HepG2 (cell line): Measurements from ENCODE around the gene ZMIZ1. TPM values are rescaled to one million over a fixed set of nuclear protein-coding genes. Genes with fewer than 3 reads are reported as not detected.

Source experiments
- ATAC-seq: fragments of 200-7000 bp; cut with Tn5 transposase; 3 replicates; pipeline ENCODE4 v1.9.1; 2020; ENCODE audit warnings: mild to moderate bottlenecking, moderate library complexity
- BruUV-seq: library from RNA; stranded (reverse); fragments of 400-500 nt; replicated peaks from 2 replicates; lab custom pipeline; 2021; lab: Mats Ljungman, UMichigan
- CTCF ChIA-PET: fragments of 300-600 bp; formaldehyde crosslinking; extraction: SDS; loops from one replicate; lab custom pipeline; 2021; ENCODE audit warnings: low total read pairs, inconsistent platforms, low intra/inter-chr PET ratio; lab: Yijun Ruan, JAX
- POLR2A ChIA-PET: fragments of 350-600 bp; sonication (Branson Sonifier 250); formaldehyde crosslinking; loops from one replicate; lab custom pipeline; 2020; ENCODE audit warnings: antibody characterized with exemption, inconsistent platforms; lab: Yijun Ruan, JAX
- DNase-seq: peaks from one replicate; pipeline ENCODE4 v3.0.0-alpha.2; 2015; ENCODE audit warnings: low spot score
- FAIRE-seq: peaks from 3 replicates; lab custom pipeline; 2011; peaks lifted over from hg19 to GRCh38; lab: Jason Lieb, UNC
- H2AFZ ChIP-seq: one replicate; pipeline ENCODE4 v1.6.1; 2011; ENCODE audit warnings: low read length, inconsistent platforms
- H3K27ac ChIP-seq: fragments of 300-600 bp; 3 replicates; pipeline ENCODE4 v1.8.0; 2011; ENCODE audit warnings: mixed run types, mild to moderate bottlenecking, mixed read lengths, low read length, inconsistent platforms; ENCODE audit not compliant: insufficient read depth; ENCODE audit errors: extremely low read length
- H3K27me3 ChIP-seq, 2 experiments: fragments of 200-600 bp in 1 of 2; 2 replicates in 1 of 2; 3 replicates in 1 of 2; pipeline versions ENCODE4 v1.6.0 to v1.8.0; 2011; ENCODE audit warnings: low read length in 2 of 2, mild to moderate bottlenecking in 2 of 2, moderate library complexity in 2 of 2, inconsistent platforms in 1 of 2; ENCODE audit not compliant: insufficient read depth in 2 of 2, control insufficient read depth in 1 of 2
- H3K36me3 ChIP-seq, 2 experiments: fragments of 200-600 bp in 1 of 2; replicated peaks in 1 of 2; 2 replicates in 1 of 2; 3 replicates in 1 of 2; pipeline versions ENCODE4 v1.5.1 to v1.8.0; 2011; ENCODE audit warnings: low read length in 2 of 2, inconsistent platforms in 1 of 2; ENCODE audit not compliant: insufficient read depth in 2 of 2, control insufficient read depth in 1 of 2
- H3K4me1 ChIP-seq: 2 replicates; pipeline ENCODE4 v1.5.1; 2012; ENCODE audit warnings: low read length, inconsistent platforms; ENCODE audit not compliant: insufficient read depth
- H3K4me2 ChIP-seq: 2 replicates; pipeline ENCODE4 v1.6.0; 2011; ENCODE audit warnings: low read depth, low read length, inconsistent platforms
- H3K4me3 ChIP-seq, 3 experiments: fragments of 200-600 bp in 1 of 3; sonication (generic), shearing (Covaris generic) in 1 of 3; replicated peaks in 1 of 3; 2 replicates each; pipeline ENCODE4 v1.5.1; 2011 to 2016; ENCODE audit warnings: low read length in 3 of 3, inconsistent platforms in 2 of 3, low read depth in 2 of 3, mild to moderate bottlenecking in 2 of 3, control low read depth in 1 of 3, mixed read lengths in 1 of 3; ENCODE audit not compliant: insufficient read depth in 1 of 3
- H3K79me2 ChIP-seq: one replicate; pipeline ENCODE4 v1.6.1; 2011; ENCODE audit warnings: low read length, inconsistent platforms; ENCODE audit not compliant: insufficient read depth
- H3K9ac ChIP-seq: 2 replicates; pipeline ENCODE4 v1.6.0; 2011; ENCODE audit warnings: mild to moderate bottlenecking, low read depth, low read length, inconsistent platforms; ENCODE audit not compliant: insufficient read depth
- H3K9me3 ChIP-seq: 2 replicates; pipeline ENCODE4 v1.5.1; 2012; ENCODE audit warnings: mild to moderate bottlenecking, low read length
- H4K20me1 ChIP-seq: 2 replicates; pipeline ENCODE4 v1.6.0; 2011; ENCODE audit warnings: inconsistent platforms, mild to moderate bottlenecking, low read length, moderate library complexity; ENCODE audit not compliant: insufficient read depth
- HNF4A ChIP-seq: sonication (generic); formaldehyde crosslinking; IDR thresholded peaks from 2 replicates; pipeline ENCODE4 v1.4.0; 2020; ENCODE audit warnings: missing genetic modification reagents
- SPEN ChIP-seq: sonication (generic); formaldehyde crosslinking; IDR thresholded peaks from 2 replicates; pipeline ENCODE4 v1.5.1; 2020; ENCODE audit warnings: low read depth, mild to moderate bottlenecking, missing genetic modification reagents
- ZNF687 ChIP-seq: sonication (generic); formaldehyde crosslinking; IDR thresholded peaks from 2 replicates; pipeline ENCODE4 v1.5.1; 2020; ENCODE audit warnings: mild to moderate bottlenecking, missing genetic modification reagents, moderate library complexity
- WGBS: methylation state at CpG from one replicate; pipeline ENCODE4 v1.1.6; 2017; ENCODE audit warnings: low lambda C conversion rate; 5-methylcytosine and 5-hydroxymethylcytosine counted together
- in situ Hi-C: cut with HindIII; loops from 2 replicates; pipeline ENCODE4 v1.10.0; 2017; ENCODE audit warnings: low pct_unique_long_range_greater_than_20kb; ENCODE audit not compliant: extremely low pct_ligation_motif_present
- intact Hi-C: fragments of 100-400 bp; cut with micrococcal nuclease; formaldehyde crosslinking; loops from one replicate; pipeline ENCODE4 v1.10.0; 2022; ENCODE audit not compliant: unreplicated experiment
- polyA plus RNA-seq, 8 experiments: library from polyadenylated mRNA; depleted of rRNA in 3 of 8; stranded (reverse) in 7 of 8; unstranded in 1 of 8; fragments of >200 nt; fragmentation: Illumina TruSeq in 4 of 8; extraction: Trizol in 4 of 8; gene quantifications; 2 replicates each; pipeline versions ENCODE4 v1.2.1 to v1.2.3, GENCODE V29; 2011 to 2016; ENCODE audit warnings: low read depth in 4 of 8, missing spikeins in 1 of 8, mixed read lengths in 1 of 8; ENCODE audit not compliant: insufficient read depth in 1 of 8
- total RNA-seq, 5 experiments: library from RNA; depleted of rRNA; stranded (reverse); fragments of >200 nt; fragmentation: Illumina TruSeq; extraction: Trizol; gene quantifications; 2 replicates each; pipeline ENCODE4 v1.2.3, GENCODE V29; 2016; ENCODE audit warnings: low read depth in 1 of 5

ZMIZ1 gene
- total and polyA plus RNA-seq, 2 of the 13 experiments (the other 11 are each of a cell fraction or from before 2014, with no cell fraction given) = 5.3 to 10.2 TPM

GRCh38 chr10:79135790-79136189 lies 67.0 kb downstream of the ZMIZ1 start:
- 90% methylated on average over 9 of the region's 9 CpGs for WGBS
- CTCF ChIA-PET = no interaction called here
- no peak for DNase-seq
- no peak for FAIRE-seq
- POLR2A ChIA-PET = no interaction called here
- Histone ChIP-seq H3K4me3 (no peak overlapping the region), H3K4me2 (no peak overlapping the region), H3K9ac (no peak overlapping the region), H3K27ac (no peak overlapping the region), H2AFZ (no peak overlapping the region), H3K36me3 (peaks cover 35 to 85% of the 10 kb centered on the region in 2 experiments), H3K9me3 (no peaks in the 10 kb centered on the region), H3K4me1 (peaks cover 48% of the 10 kb centered on the region)
- intact Hi-C loops = no loop called here
- BruUV-seq = no TSS peak
- no peak for ATAC-seq
- peak; percentile 52 for TF ChIP-seq ZNF687 (CRISPR knock-in tag)
- TF ChIP-seq SPEN (CRISPR knock-in tag) = no peak
- 0 out of 2 replicates have a peak, but pooled peaks have one; percentile 0 for TF ChIP-seq HNF4A (CRISPR knock-in tag)
- TF ChIP-seq, all 625 proteins: peak for 2
- Histone ChIP-seq H3K27me3 (no peaks in the 10 kb centered on the region), H3K79me2 (peaks cover 28% of the 10 kb centered on the region), H4K20me1 (peaks cover 22% of the 10 kb centered on the region)
- in situ Hi-C loops = no loop called here
